Measurements from ENCODE around the gene ESF1. TPM values are rescaled to one million over a fixed set of nuclear protein-coding genes. Genes with fewer than 3 reads are reported as not detected.
"Not testable (repeated sequence)": the region's sequence is repeated elsewhere in the genome, so short reads cannot be mapped to it uniquely, and the experiment has no call there.

The ESF1 gene
- total and polyA plus RNA-seq, 9 of the 15 experiments (the other 6 are each of a cell fraction or from before 2014, with no cell fraction given): 7.0 to 30.4 (median 18.6) TPM

- TF ChIP-seq, protein P1, sequence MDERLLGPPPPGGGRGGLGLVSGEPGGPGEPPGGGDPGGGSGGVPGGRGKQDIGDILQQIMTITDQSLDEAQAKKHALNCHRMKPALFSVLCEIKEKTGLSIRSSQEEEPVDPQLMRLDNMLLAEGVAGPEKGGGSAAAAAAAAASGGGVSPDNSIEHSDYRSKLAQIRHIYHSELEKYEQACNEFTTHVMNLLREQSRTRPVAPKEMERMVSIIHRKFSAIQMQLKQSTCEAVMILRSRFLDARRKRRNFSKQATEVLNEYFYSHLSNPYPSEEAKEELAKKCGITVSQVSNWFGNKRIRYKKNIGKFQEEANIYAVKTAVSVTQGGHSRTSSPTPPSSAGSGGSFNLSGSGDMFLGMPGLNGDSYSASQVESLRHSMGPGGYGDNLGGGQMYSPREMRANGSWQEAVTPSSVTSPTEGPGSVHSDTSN (CRISPR knock-in tag; IDR thresholded peaks at IDR 0.05; ENCODE audit: low read depth): no peak
- TF ChIP-seq, protein P1 (tag; conservative IDR thresholded peaks at IDR 0.05; ENCODE audit: low read depth): no peak
Observed at GRCh38 chr20:13765299-13765698, 19.4 kb downstream of the ESF1 start (continued).

DNA sequence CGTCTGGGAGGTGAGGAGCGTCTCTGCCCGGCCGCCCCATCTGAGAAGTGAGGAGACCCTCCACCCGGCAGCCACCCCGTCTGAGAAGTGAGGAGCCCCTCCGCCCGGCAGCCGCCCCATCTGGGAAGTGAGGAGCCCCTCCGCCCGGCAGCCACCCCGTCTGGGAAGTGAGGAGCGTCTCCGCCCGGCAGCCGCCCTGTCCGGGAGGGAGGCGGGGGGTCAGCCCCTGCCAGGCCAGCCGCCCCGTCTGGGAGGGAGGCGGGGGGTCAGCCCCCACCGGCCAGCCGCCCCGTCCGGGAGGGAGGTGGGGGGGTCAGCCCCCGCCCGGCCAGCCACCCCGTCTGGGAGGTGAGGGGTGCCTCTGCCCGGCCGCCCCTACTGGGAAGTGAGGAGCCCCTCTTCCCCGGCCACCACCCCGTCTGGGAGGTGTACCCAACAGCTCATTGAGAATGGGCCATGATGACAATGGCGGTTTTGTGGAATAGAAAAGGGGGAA is 24.2 kb downstream of the ESF1 start:
- in situ Hi-C loops (cut with MboI); H3K4me1 ChIP-seq (replicated peaks in 1 of 2; ENCODE audit: control insufficient read depth in 2 of 2, insufficient read depth in 2 of 2, low read length in 2 of 2); H4K20me1 ChIP-seq (replicated peaks; ENCODE audit: control insufficient read depth, insufficient read depth, low read length); H3K27me3 ChIP-seq (ENCODE audit: control insufficient read depth in 2 of 2, insufficient read depth in 2 of 2, low read length in 2 of 2); intact Hi-C loops (cut with micrococcal nuclease); ATAC-seq; H3K9me1 ChIP-seq (ENCODE audit: control insufficient read depth, insufficient read depth, low read length); H2AFZ ChIP-seq (ENCODE audit: low read depth, low read length); H3K4me3 ChIP-seq; CTCF ChIA-PET (ENCODE audit: low intra/inter-chr PET ratio); DNase-seq (ENCODE audit: extremely low read depth in 1 of 4, low spot score in 3 of 4); H3K4me2 ChIP-seq (ENCODE audit: insufficient read depth, low read length); H3K9me3 ChIP-seq (replicated peaks; ENCODE audit: control insufficient read depth, insufficient read depth, low read depth, low read length); FAIRE-seq; H3K79me2 ChIP-seq (ENCODE audit: control insufficient read depth, insufficient read depth, low read length); H3K9ac ChIP-seq (ENCODE audit: insufficient read depth in 1 of 2, low read depth in 2 of 2, low read length in 2 of 2); BruUV-seq (replicated peaks); POLR2A ChIA-PET; H3K27ac ChIP-seq (ENCODE audit: extremely low read depth, low read depth, low read length): not testable (repeated sequence)
- H3K36me3 ChIP-seq (ENCODE audit: control insufficient read depth, insufficient read depth, low read length): peaks cover 77% of the 10 kb centered on the region
- no CpG with 5 or more reads among the region's 33 CpGs for WGBS (ENCODE audit: insufficient coverage, low coverage, missing lambda C conversion rate)

Measured in K562 (cell line).